KMS-11 (cell line): ENCODE data around the gene ZAR1L.

Source experiments
- H2AFZ ChIP-seq: fragments of 200-600 bp; sonication (generic); 2 replicates; pipeline ENCODE4 v1.6.1; 2016; ENCODE audit warnings: antibody characterized with exemption, mixed run types, low read depth
- H3K27ac ChIP-seq: fragments of 200-600 bp; sonication (generic); 2 replicates; pipeline ENCODE4 v1.6.1; 2016; ENCODE audit warnings: mild to moderate bottlenecking, mixed run types
- H3K27me3 ChIP-seq: fragments of 200-600 bp; sonication (generic); 2 replicates; pipeline ENCODE4 v1.6.1; 2017; ENCODE audit warnings: mild to moderate bottlenecking, low read depth, mixed run types, moderate library complexity; ENCODE audit not compliant: insufficient read depth
- H3K36me3 ChIP-seq: fragments of 200-600 bp; sonication (generic); 2 replicates; pipeline ENCODE4 v1.6.1; 2017; ENCODE audit warnings: mild to moderate bottlenecking, mixed run types; ENCODE audit not compliant: insufficient read depth
- H3K4me1 ChIP-seq: fragments of 200-600 bp; sonication (generic); 2 replicates; pipeline ENCODE4 v1.6.1; 2016; ENCODE audit warnings: mild to moderate bottlenecking, low read depth, mixed run types; ENCODE audit not compliant: poor library complexity, severe bottlenecking
- H3K4me2 ChIP-seq: fragments of 200-600 bp; sonication (generic); 2 replicates; pipeline ENCODE4 v1.7.0; 2016; ENCODE audit warnings: mild to moderate bottlenecking, mixed run types
- H3K4me3 ChIP-seq: fragments of 200-600 bp; sonication (generic); IDR thresholded peaks from 2 replicates; pipeline ENCODE4 v1.6.1; 2017; ENCODE audit warnings: low read depth, low read length, mixed read lengths; ENCODE audit not compliant: insufficient read depth
- H3K79me2 ChIP-seq: fragments of 200-600 bp; sonication (generic); 2 replicates; pipeline ENCODE4 v1.6.1; 2016; ENCODE audit warnings: low read depth, mixed run types; ENCODE audit not compliant: insufficient read depth
- H3K9ac ChIP-seq: fragments of 200-600 bp; sonication (generic); 2 replicates; pipeline ENCODE4 v1.6.1; 2016; ENCODE audit warnings: mild to moderate bottlenecking, mixed run types
- H4K20me1 ChIP-seq: fragments of 200-600 bp; sonication (generic); 2 replicates; pipeline ENCODE4 v1.6.1; 2016; ENCODE audit warnings: mild to moderate bottlenecking, mixed run types; ENCODE audit not compliant: insufficient read depth
- TF ChIP-seq, protein P1 (sequence below): fragments of 200-600 bp; sonication (generic); conservative IDR thresholded peaks from 2 replicates; pipeline ENCODE4 v1.6.1; 2017; ENCODE audit warnings: low read depth, mild to moderate bottlenecking, antibody characterized with exemption, low read length, moderate library complexity, mixed read lengths

Gene ZAR1L

DNA sequence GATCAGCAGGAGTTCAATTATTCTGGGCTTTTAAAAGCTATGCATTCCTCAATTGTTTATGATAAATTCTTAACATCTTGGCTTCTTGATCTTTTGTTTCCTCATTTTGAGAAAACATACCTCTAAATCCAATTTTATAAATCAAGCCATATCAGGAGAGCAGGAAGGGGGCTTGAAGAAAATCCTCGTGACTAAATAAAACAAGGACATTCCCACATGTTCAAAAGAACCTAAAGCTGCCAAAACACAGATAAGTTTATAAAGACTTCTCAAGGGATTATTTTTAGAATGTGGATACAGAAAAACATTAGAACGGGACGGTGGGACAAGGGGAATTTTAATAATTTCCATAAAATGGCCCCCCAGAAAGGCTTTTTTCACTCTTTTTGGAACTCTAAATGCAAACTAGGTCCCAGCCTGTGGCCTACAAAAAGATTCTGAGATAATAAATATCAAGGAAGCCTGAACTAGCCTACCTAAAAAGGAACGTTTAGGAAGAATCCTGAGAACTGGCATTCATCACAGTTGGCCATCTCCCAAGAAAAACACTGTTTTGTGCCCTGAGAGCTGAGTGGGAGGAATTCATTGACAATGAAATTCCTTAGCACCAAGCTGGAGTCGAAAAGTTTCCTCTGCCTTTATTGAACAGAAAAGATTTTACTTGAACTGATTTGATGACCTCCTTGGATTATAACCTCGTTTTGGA is 30.1 kb downstream of the ZAR1L start:
- Histone ChIP-seq H3K27ac (no peak overlapping the region), H3K4me2 (no peak overlapping the region), H3K4me1 (no peaks in the 10 kb centered on the region), H3K79me2 (no peaks in the 10 kb centered on the region), H3K4me3 (no peak overlapping the region), H3K27me3 (no peaks in the 10 kb centered on the region), H3K36me3 (no peaks in the 10 kb centered on the region), H2AFZ (no peak overlapping the region), H4K20me1 (no peaks in the 10 kb centered on the region), H3K9ac (no peak overlapping the region)
- TF ChIP-seq, protein P1, sequence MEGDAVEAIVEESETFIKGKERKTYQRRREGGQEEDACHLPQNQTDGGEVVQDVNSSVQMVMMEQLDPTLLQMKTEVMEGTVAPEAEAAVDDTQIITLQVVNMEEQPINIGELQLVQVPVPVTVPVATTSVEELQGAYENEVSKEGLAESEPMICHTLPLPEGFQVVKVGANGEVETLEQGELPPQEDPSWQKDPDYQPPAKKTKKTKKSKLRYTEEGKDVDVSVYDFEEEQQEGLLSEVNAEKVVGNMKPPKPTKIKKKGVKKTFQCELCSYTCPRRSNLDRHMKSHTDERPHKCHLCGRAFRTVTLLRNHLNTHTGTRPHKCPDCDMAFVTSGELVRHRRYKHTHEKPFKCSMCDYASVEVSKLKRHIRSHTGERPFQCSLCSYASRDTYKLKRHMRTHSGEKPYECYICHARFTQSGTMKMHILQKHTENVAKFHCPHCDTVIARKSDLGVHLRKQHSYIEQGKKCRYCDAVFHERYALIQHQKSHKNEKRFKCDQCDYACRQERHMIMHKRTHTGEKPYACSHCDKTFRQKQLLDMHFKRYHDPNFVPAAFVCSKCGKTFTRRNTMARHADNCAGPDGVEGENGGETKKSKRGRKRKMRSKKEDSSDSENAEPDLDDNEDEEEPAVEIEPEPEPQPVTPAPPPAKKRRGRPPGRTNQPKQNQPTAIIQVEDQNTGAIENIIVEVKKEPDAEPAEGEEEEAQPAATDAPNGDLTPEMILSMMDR = no peak

DNA sequence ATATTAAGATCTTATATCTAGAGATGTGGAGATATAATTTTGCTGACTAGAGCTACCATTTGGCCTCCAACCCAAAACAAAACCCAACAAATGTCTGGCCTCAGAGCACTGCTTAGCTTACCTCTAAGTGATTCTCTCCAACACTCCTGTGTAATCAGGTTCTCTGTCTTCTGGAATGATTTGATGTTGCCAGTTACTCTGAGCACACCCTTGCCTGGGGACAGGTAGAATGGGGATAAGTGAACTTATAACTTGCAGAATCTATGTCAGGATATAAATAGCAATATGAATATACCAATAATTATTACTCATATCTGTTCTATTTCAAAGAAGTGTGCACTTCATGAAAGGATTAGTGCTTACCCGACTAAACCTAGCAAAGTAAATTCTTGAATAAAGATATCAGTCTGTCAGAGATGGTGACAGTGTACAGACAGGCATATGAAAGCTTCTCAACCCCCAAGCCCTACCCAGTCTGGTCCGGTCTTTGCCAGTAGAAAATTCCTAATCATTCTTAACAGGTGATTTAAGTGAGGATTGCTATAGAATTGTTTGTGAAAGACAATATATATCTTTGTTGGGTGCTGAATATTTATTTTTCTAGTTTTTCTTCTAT is 33.0 kb downstream of the ZAR1L start:
- Histone ChIP-seq H3K36me3 (no peaks in the 10 kb centered on the region), H2AFZ (no peak overlapping the region), H3K27me3 (no peaks in the 10 kb centered on the region), H3K4me3 (no peak overlapping the region), H3K9ac (no peak overlapping the region), H3K27ac (no peak overlapping the region), H3K4me1 (no peaks in the 10 kb centered on the region), H3K79me2 (no peaks in the 10 kb centered on the region), H3K4me2 (no peak overlapping the region), H4K20me1 (no peaks in the 10 kb centered on the region)
- TF ChIP-seq, protein P1 = no peak

DNA sequence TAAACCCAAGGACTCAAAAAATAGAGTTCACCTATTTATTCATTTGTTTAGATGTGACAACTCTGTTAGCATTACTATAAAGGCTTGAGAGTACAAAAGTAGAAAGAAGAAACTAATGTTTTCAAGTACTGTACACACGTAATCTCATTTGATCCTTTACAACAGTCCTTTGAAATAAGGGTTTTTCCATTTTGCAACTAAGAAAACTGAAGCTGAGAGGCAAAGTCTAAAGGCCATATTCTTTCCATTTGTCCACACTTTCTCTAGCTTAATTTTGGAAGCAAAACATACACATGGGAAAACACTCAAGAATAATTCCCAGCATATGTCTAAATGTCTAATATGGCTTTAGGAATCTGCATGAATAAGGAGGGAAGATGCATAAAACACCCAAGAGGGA is 34.1 kb downstream of the ZAR1L start:
- no peak overlapping the region for H3K4me2 ChIP-seq
- no peak overlapping the region for H3K9ac ChIP-seq
- no peaks in the 10 kb centered on the region for H3K36me3 ChIP-seq
- no peak overlapping the region for H3K4me3 ChIP-seq
- no peak overlapping the region for H3K27ac ChIP-seq
- H3K4me1 ChIP-seq = no peaks in the 10 kb centered on the region
- TF ChIP-seq, protein P1 = no peak
- no peaks in the 10 kb centered on the region for H4K20me1 ChIP-seq
- H2AFZ ChIP-seq = no peak overlapping the region
- H3K79me2 ChIP-seq = no peaks in the 10 kb centered on the region
- no peaks in the 10 kb centered on the region for H3K27me3 ChIP-seq

DNA sequence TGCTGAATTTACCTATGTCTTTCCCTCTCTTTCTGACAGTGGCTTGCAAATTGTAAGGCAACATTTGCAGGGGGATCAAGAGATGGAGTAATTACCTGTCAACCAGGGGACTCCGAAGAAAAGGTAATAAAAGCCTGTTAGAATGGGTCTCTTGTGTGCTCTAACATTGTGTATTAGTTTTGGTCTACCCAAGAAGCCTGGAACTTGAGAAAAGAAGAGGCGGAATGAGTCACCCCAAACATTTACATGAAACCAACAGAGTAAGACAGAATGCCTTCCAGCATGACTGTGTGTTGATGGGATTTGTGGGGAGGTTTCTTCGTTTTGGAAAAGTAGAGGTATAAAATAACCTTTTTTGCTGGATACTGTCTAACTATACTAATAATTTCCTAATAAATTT is 36.7 kb downstream of the ZAR1L start:
- Histone ChIP-seq H4K20me1 (no peaks in the 10 kb centered on the region), H3K27me3 (no peaks in the 10 kb centered on the region), H3K4me3 (no peak overlapping the region), H2AFZ (no peak overlapping the region), H3K9ac (no peak overlapping the region), H3K36me3 (no peaks in the 10 kb centered on the region), H3K4me1 (no peaks in the 10 kb centered on the region), H3K4me2 (no peak overlapping the region), H3K27ac (no peak overlapping the region), H3K79me2 (no peaks in the 10 kb centered on the region)
- TF ChIP-seq, protein P1 = no peak
